OCI-LY1 (cell line): ENCODE data around the gene MCF2L.

Experiments used
- H2AFZ ChIP-seq: fragments of 200-600 bp; sonication (generic), shearing (Covaris generic); 2 replicates; pipeline ENCODE4 v1.6.0; 2014; ENCODE audit warnings: antibody characterized with exemption, mild to moderate bottlenecking, low read length
- H3F3A ChIP-seq: fragments of 200-600 bp; sonication (generic), shearing (Covaris generic); 2 replicates; pipeline ENCODE4 v1.6.0; 2014; ENCODE audit warnings: mild to moderate bottlenecking, antibody characterized with exemption, low read length, moderate library complexity; ENCODE audit not compliant: insufficient read depth
- H3K27ac ChIP-seq: fragments of 200-600 bp; sonication (generic); 2 replicates; pipeline ENCODE4 v1.5.1; 2014; ENCODE audit warnings: low read length, mixed run types, mild to moderate bottlenecking, low read depth; ENCODE audit not compliant: poor library complexity, severe bottlenecking
- H3K27me3 ChIP-seq: fragments of 200-600 bp; sonication (generic); 2 replicates; pipeline ENCODE4 v1.6.0; 2014; ENCODE audit warnings: antibody characterized with exemption, mild to moderate bottlenecking, low read length, moderate library complexity; ENCODE audit not compliant: insufficient read depth
- H3K36me3 ChIP-seq: fragments of 200-600 bp; sonication (generic); 2 replicates; pipeline ENCODE4 v1.6.1; 2014; ENCODE audit warnings: mild to moderate bottlenecking, antibody characterized with exemption, low read length, moderate library complexity, mixed read lengths; ENCODE audit not compliant: insufficient read depth
- H3K4me1 ChIP-seq: fragments of 200-600 bp; sonication (generic); 2 replicates; pipeline ENCODE4 v1.5.1; 2014; ENCODE audit warnings: mild to moderate bottlenecking, low read length, moderate library complexity; ENCODE audit not compliant: insufficient read depth, severe bottlenecking
- H3K4me2 ChIP-seq: fragments of 200-600 bp; sonication (generic), shearing (Covaris generic); 2 replicates; pipeline ENCODE4 v1.6.1; 2014; ENCODE audit warnings: low read length
- H3K4me3 ChIP-seq: fragments of 200-600 bp; sonication (generic); 2 replicates; pipeline ENCODE4 v1.5.1; 2014; ENCODE audit warnings: low read length, low read depth, mild to moderate bottlenecking, mixed read lengths; ENCODE audit not compliant: poor library complexity, severe bottlenecking
- H3K79me2 ChIP-seq: fragments of 200-600 bp; shearing (Covaris generic); 2 replicates; pipeline ENCODE4 v1.6.1; 2016; ENCODE audit warnings: mixed run types, low read length, mixed read lengths; ENCODE audit not compliant: insufficient read depth
- H3K9ac ChIP-seq: fragments of 200-600 bp; sonication (generic), shearing (Covaris generic); 2 replicates; pipeline ENCODE4 v1.6.1; 2014; ENCODE audit warnings: mild to moderate bottlenecking, low read length, mixed read lengths
- H3K9me2 ChIP-seq: fragments of 200-600 bp; sonication (generic), shearing (Covaris generic); 2 replicates; pipeline ENCODE4 v1.6.1; 2014; ENCODE audit warnings: low read depth, mild to moderate bottlenecking, low read length, mixed read lengths
- H3K9me3 ChIP-seq: fragments of 200-600 bp; shearing (Covaris generic); 2 replicates; pipeline ENCODE4 v1.6.1; 2014; ENCODE audit warnings: low read length, mixed read lengths
- H4K20me1 ChIP-seq: fragments of 200-600 bp; sonication (generic), shearing (Covaris generic); 2 replicates; pipeline ENCODE4 v1.6.0; 2016; ENCODE audit warnings: mild to moderate bottlenecking, low read length; ENCODE audit not compliant: insufficient read depth
- CTCF ChIP-seq: fragments of 200-600 bp; sonication (generic), shearing (Covaris generic); IDR thresholded peaks from 2 replicates; pipeline ENCODE4 v1.5.1; 2017; ENCODE audit warnings: mild to moderate bottlenecking, antibody characterized with exemption, low read length, moderate library complexity, mixed read lengths
- EZH2 ChIP-seq: fragments of 200-600 bp; sonication (generic), shearing (Covaris generic); IDR thresholded peaks from 2 replicates; pipeline ENCODE4 v1.8.0; 2017; ENCODE audit warnings: borderline replicate concordance, mixed run types, mild to moderate bottlenecking, antibody characterized with exemption, low read length, moderate library complexity, mixed read lengths

Gene MCF2L

GRCh38 chr13:113060557-113061270 lies 91.7 kb downstream of the MCF2L start:
- H3K4me2 ChIP-seq, result no peak overlapping the region
- H3K27me3 ChIP-seq, result no peaks in the 10 kb centered on the region; the same call in 1 of the 2 replicates
- no peaks in the 10 kb centered on the region for H3K9me2 ChIP-seq
- no peaks in the 10 kb centered on the region for H3K4me1 ChIP-seq
- no peaks in the 10 kb centered on the region for H3F3A ChIP-seq
- no peaks in the 10 kb centered on the region for H3K36me3 ChIP-seq
- no peak overlapping the region for H3K9ac ChIP-seq
- no peaks in the 10 kb centered on the region for H3K79me2 ChIP-seq
- H3K9me3 ChIP-seq, result 0 out of 2 replicates have a peak, but pooled peaks cover 2% of the 10 kb centered on the region
- TF ChIP-seq CTCF (no peak), EZH2 (no peak)
- H4K20me1 ChIP-seq, result no peaks in the 10 kb centered on the region
- H3K4me3 ChIP-seq, result no peak overlapping the region
- no peak overlapping the region for H2AFZ ChIP-seq
- H3K27ac ChIP-seq, result no peak overlapping the region

GRCh38 chr13:113061271-113061625 lies 92.2 kb downstream of the MCF2L start:
- H3K4me1 ChIP-seq, result no peaks in the 10 kb centered on the region
- H3K9me3 ChIP-seq, result 0 out of 2 replicates have a peak, but pooled peaks cover 2% of the 10 kb centered on the region
- no peak overlapping the region for H3K9ac ChIP-seq
- H4K20me1 ChIP-seq, result no peaks in the 10 kb centered on the region
- H2AFZ ChIP-seq, result no peak overlapping the region
- H3K4me2 ChIP-seq, result no peak overlapping the region
- H3K4me3 ChIP-seq, result no peak overlapping the region
- H3K36me3 ChIP-seq, result no peaks in the 10 kb centered on the region
- no peak overlapping the region for H3K27ac ChIP-seq
- no peaks in the 10 kb centered on the region for H3F3A ChIP-seq
- H3K9me2 ChIP-seq, result no peaks in the 10 kb centered on the region
- H3K79me2 ChIP-seq, result no peaks in the 10 kb centered on the region
- H3K27me3 ChIP-seq, result no peaks in the 10 kb centered on the region; the same call in 1 of the 2 replicates
- TF ChIP-seq CTCF (no peak), EZH2 (no peak)

GRCh38 chr13:113061796-113062425 lies 92.9 kb downstream of the MCF2L start:
- no peaks in the 10 kb centered on the region for H4K20me1 ChIP-seq
- no peak overlapping the region for H3K4me2 ChIP-seq
- no peaks in the 10 kb centered on the region for H3K79me2 ChIP-seq
- H2AFZ ChIP-seq, result no peak overlapping the region
- no peak overlapping the region for H3K4me3 ChIP-seq
- H3K27ac ChIP-seq, result no peak overlapping the region
- H3K9me3 ChIP-seq, result 0 out of 2 replicates have a peak, but pooled peaks cover 2% of the 10 kb centered on the region
- no peaks in the 10 kb centered on the region; the same call in 1 of the 2 replicates for H3K27me3 ChIP-seq
- H3K9me2 ChIP-seq, result no peaks in the 10 kb centered on the region
- H3K9ac ChIP-seq, result no peak overlapping the region
- H3K4me1 ChIP-seq, result no peaks in the 10 kb centered on the region
- no peaks in the 10 kb centered on the region for H3K36me3 ChIP-seq
- H3F3A ChIP-seq, result no peaks in the 10 kb centered on the region
- no peak for TF ChIP-seq EZH2
- TF ChIP-seq CTCF, result no peak
